GM12878 (cell line): ENCODE results near the gene SPATA12. TPM values are rescaled to one million over a fixed set of nuclear protein-coding genes. Genes with fewer than 3 reads are reported as not detected.

ENCODE experiments used
- ATAC-seq: fragments of 200-7000 bp; cut with Tn5 transposase; 3 replicates; pipeline ENCODE4 v1.9.1; 2020; ENCODE audit warnings: mild to moderate bottlenecking, moderate library complexity
- BruUV-seq: library from RNA; stranded (reverse); fragments of 400-500 nt; replicated peaks from 2 replicates; lab custom pipeline; 2021; lab: Mats Ljungman, UMichigan
- CTCF ChIA-PET: fragments of 300-600 bp; sonication (Branson Sonifier 250); formaldehyde crosslinking; extraction: SDS; loops from one replicate; lab custom pipeline; 2021; ENCODE audit warnings: inconsistent platforms; lab: Yijun Ruan, JAX
- POLR2A ChIA-PET: fragments of 350-600 bp; formaldehyde crosslinking; extraction: SDS; loops from one replicate; lab custom pipeline; 2021; ENCODE audit warnings: inconsistent platforms; lab: Charles Lee
- RAD21 ChIA-PET: fragments of 300-600 bp; sonication (Branson Sonifier 250); formaldehyde crosslinking; loops from one replicate; lab custom pipeline; 2023; ENCODE audit warnings: antibody characterized with exemption; ENCODE audit not compliant: unreplicated experiment; lab: Charles Lee
- SMC1A ChIA-PET: fragments of 300-600 bp; sonication (Branson Sonifier 250); formaldehyde crosslinking; loops from one replicate; lab custom pipeline; 2023; ENCODE audit not compliant: unreplicated experiment, uncharacterized antibody; lab: Charles Lee
- DNase-seq: peaks from one replicate; pipeline ENCODE4 v3.0.0-alpha.2; 2011; ENCODE audit warnings: low read depth, low spot score
- FAIRE-seq: peaks from 3 replicates; lab custom pipeline; 2011; peaks lifted over from hg19 to GRCh38; lab: Jason Lieb, UNC
- H2AFZ ChIP-seq: 2 replicates; pipeline ENCODE4 v1.6.0; 2011; ENCODE audit warnings: low read depth, low read length, control low read depth; ENCODE audit not compliant: control insufficient read depth
- H3K27ac ChIP-seq: 2 replicates; pipeline ENCODE4 v1.5.1; 2011; ENCODE audit warnings: control low read depth; ENCODE audit not compliant: control insufficient read depth, insufficient read depth
- H3K27me3 ChIP-seq, 2 experiments: replicated peaks in 1 of 2; 2 replicates each; pipeline versions ENCODE4 v1.6.0 to v1.6.1; 2011; ENCODE audit warnings: low read length in 1 of 2; ENCODE audit not compliant: control insufficient read depth in 2 of 2, insufficient read depth in 2 of 2
- H3K36me3 ChIP-seq, 2 experiments: 2 replicates each; pipeline ENCODE4 v1.5.1; 2011; ENCODE audit warnings: low read length in 1 of 2; ENCODE audit not compliant: control insufficient read depth in 2 of 2, insufficient read depth in 2 of 2
- H3K4me1 ChIP-seq: 2 replicates; pipeline ENCODE4 v1.6.1; 2011; ENCODE audit warnings: mild to moderate bottlenecking, low read length, moderate library complexity, mixed read lengths; ENCODE audit not compliant: control insufficient read depth, insufficient read depth
- H3K4me2 ChIP-seq: 2 replicates; pipeline ENCODE4 v1.6.0; 2011; ENCODE audit warnings: control low read depth; ENCODE audit not compliant: control insufficient read depth, insufficient read depth
- H3K4me3 ChIP-seq: fragments of 200-600 bp; sonication (generic); 2 replicates; pipeline ENCODE4 v1.5.1; 2016
- H3K79me2 ChIP-seq: 2 replicates; pipeline ENCODE4 v1.6.0; 2011; ENCODE audit warnings: low read length; ENCODE audit not compliant: control insufficient read depth, insufficient read depth
- H3K9ac ChIP-seq: 2 replicates; pipeline ENCODE4 v1.8.0; 2011; ENCODE audit warnings: low read length, control low read depth, mixed read lengths; ENCODE audit not compliant: control insufficient read depth, insufficient read depth
- H3K9me3 ChIP-seq: replicated peaks from 3 replicates; pipeline ENCODE4 v1.5.1; 2011; ENCODE audit warnings: mild to moderate bottlenecking, low read length; ENCODE audit not compliant: control insufficient read depth, insufficient read depth
- H4K20me1 ChIP-seq: 2 replicates; pipeline ENCODE4 v1.6.0; 2011; ENCODE audit not compliant: control insufficient read depth, insufficient read depth
- RAD21 ChIP-seq: IDR thresholded peaks from 2 replicates; pipeline ENCODE4 v1.6.1; 2011; ENCODE audit warnings: mild to moderate bottlenecking, low read depth, low read length, moderate library complexity; ENCODE audit not compliant: insufficient read depth
- TCF7 ChIP-seq: IDR thresholded peaks from 2 replicates; pipeline ENCODE4 v1.6.1; 2014; ENCODE audit warnings: antibody characterized with exemption, borderline replicate concordance
- WGBS: methylation state at CpG from one replicate; pipeline ENCODE4 v1.1.6; 2016; ENCODE audit warnings: low lambda C conversion rate; ENCODE audit not compliant: insufficient replicate concordance, insufficient coverage; ENCODE audit errors: missing lambda C conversion rate; 5-methylcytosine and 5-hydroxymethylcytosine counted together
- in situ Hi-C: fragments of 300-500 bp; cut with MboI; formaldehyde crosslinking; loops from 9 replicates; pipeline ENCODE4 v1.14.3; 2018; ENCODE audit warnings: mixed read lengths
- intact Hi-C: fragments of 100-400 bp; cut with micrococcal nuclease; formaldehyde crosslinking; loops from one replicate; pipeline ENCODE4 v1.14.2; 2022; ENCODE audit not compliant: unreplicated experiment
- polyA plus RNA-seq, 11 experiments: library from polyadenylated mRNA; depleted of rRNA in 4 of 11; unstranded in 6 of 11; stranded (reverse) in 5 of 11; fragments of >200 nt; fragmentation: Nextera tagmentation in 4 of 11; fragmentation: Illumina TruSeq in 1 of 11; extraction: Ambion mirVana in 4 of 11; extraction: Trizol in 1 of 11; gene quantifications; 1 replicate in 1 of 11; 2 replicates in 10 of 11; pipeline versions ENCODE4 v1.2.1 to v1.2.3, GENCODE V29; 2011 to 2016; ENCODE audit warnings: inconsistent platforms in 2 of 11, missing spikeins in 2 of 11, low read depth in 1 of 11
- total RNA-seq, 4 experiments: library from RNA; depleted of rRNA in 3 of 4; stranded (reverse); fragments of >200 nt in 3 of 4; fragmentation: Illumina TruSeq in 1 of 4; extraction: Trizol in 1 of 4; gene quantifications; 2 replicates each; pipeline versions ENCODE4 v1.2.1 to v1.2.3, GENCODE V29; 2013 to 2021

The SPATA12 gene
- total and polyA plus RNA-seq, 10 of the 15 experiments (the other 5 are each of a cell fraction or from before 2014, with no cell fraction given): 0.03 to 0.69 (median 0.37) TPM

GRCh38 chr3:57089043-57089442, 28.6 kb downstream of the SPATA12 start:
- ATAC-seq: no peak
- H3K27me3 ChIP-seq: no peaks in the 10 kb centered on the region; a peak in 1 of 4 replicates
- H3K27ac ChIP-seq: no peak overlapping the region
- TF ChIP-seq TCF7: no peak
- TF ChIP-seq, all 136 proteins: peak for 0
- WGBS: 54% methylated on average over 4 of the region's 4 CpGs
- RAD21 ChIA-PET: interaction anchor here (0.7 to 0.9 kb wide), 2 partner anchors 10 to 487 kb away, joined by 3 to 4 read pairs; no protein-coding TSS in a partner anchor
- intact Hi-C loops (no loop called here), in situ Hi-C loops (no loop called here)
- DNase-seq (no peak), FAIRE-seq (no peak)
- Histone ChIP-seq H4K20me1 (no peaks in the 10 kb centered on the region), H3K36me3 (no peaks in the 10 kb centered on the region), H3K79me2 (no peaks in the 10 kb centered on the region), H2AFZ (no peak overlapping the region), H3K9me3 (no peaks in the 10 kb centered on the region), H3K4me2 (no peak overlapping the region), H3K9ac (no peak overlapping the region), H3K4me1 (no peaks in the 10 kb centered on the region), H3K4me3 (no peak overlapping the region)
- no TSS peak for BruUV-seq
- SMC1A ChIA-PET: interaction anchor here (0.6 kb wide), 1 partner anchor 737 kb away, joined by 3 read pairs; no protein-coding TSS in a partner anchor
- POLR2A ChIA-PET: no interaction called here
- CTCF ChIA-PET: interaction anchor here (0.8 to 1.1 kb wide), 2 partner anchors 8 to 11 kb away, joined by 3 to 4 read pairs; no protein-coding TSS in a partner anchor

- Histone ChIP-seq H3K27me3 (no peaks in the 10 kb centered on the region; a peak in 1 of 4 replicates), H3K4me3 (no peak overlapping the region), H4K20me1 (no peaks in the 10 kb centered on the region), H3K36me3 (no peaks in the 10 kb centered on the region), H3K27ac (no peak overlapping the region), H2AFZ (no peak overlapping the region), H3K4me1 (no peaks in the 10 kb centered on the region), H3K9me3 (no peaks in the 10 kb centered on the region), H3K4me2 (no peak overlapping the region), H3K79me2 (no peaks in the 10 kb centered on the region), H3K9ac (no peak overlapping the region)
- FAIRE-seq: no peak
- ChIA-PET POLR2A (interaction anchor here (1.1 kb wide), 1 partner anchor 76 kb away, joined by 3 read pairs; no protein-coding TSS in a partner anchor), SMC1A (interaction anchor here (0.6 to 2.1 kb wide), 7 partner anchors 8 to 885 kb away, joined by 3 to 7 read pairs (median 3); no protein-coding TSS in a partner anchor), RAD21 (interaction anchor here (1.1 to 1.9 kb wide), 2 partner anchors 9 to 95 kb away, joined by 3 to 10 read pairs; no protein-coding TSS in a partner anchor), CTCF (interaction anchor here (0.8 to 2.9 kb wide), 5 partner anchors 9 to 306 kb away, joined by 3 to 15 read pairs (median 4); no protein-coding TSS in a partner anchor)
- TF ChIP-seq RAD21: no peak
- in situ Hi-C loops: no loop called here
- no peak for DNase-seq
- no TSS peak for BruUV-seq
- 44% methylated on average over 3 of the region's 3 CpGs for WGBS
- intact Hi-C loops: no loop called here
- ATAC-seq: no peak
Observed at GRCh38 chr3:57091521-57092273, 31.2 kb downstream of the SPATA12 start.
